ENCODE data around the gene CTSZ. TPM values are rescaled to one million over a fixed set of nuclear protein-coding genes. Genes with fewer than 3 reads are reported as not detected.

Gene CTSZ
- total and polyA plus RNA-seq, 2 of the 4 experiments (the other 2 are of a cell fraction) = 46.1 to 88.5 TPM

- Histone ChIP-seq H3K36me3 (ENCODE audit: control insufficient read depth, insufficient read depth, low read length) (no peaks in the 10 kb centered on the region), H4K20me1 (ENCODE audit: insufficient read depth, low read length) (no peaks in the 10 kb centered on the region), H3K9me3 (ENCODE audit: control insufficient read depth, insufficient read depth, low read length) (no peaks in the 10 kb centered on the region), H3K4me2 (ENCODE audit: low read depth, low read length) (no peak overlapping the region), H3K4me1 (ENCODE audit: control insufficient read depth, insufficient read depth, low read length) (no peaks in the 10 kb centered on the region), H4K91ac (ENCODE audit: insufficient read depth, low read depth, low read length) (no peak overlapping the region), H2BK120ac (ENCODE audit: low read depth, low read length) (no peak overlapping the region), H3K79me1 (ENCODE audit: low read depth in 1 of 2, low read length in 2 of 2) (no peaks in the 10 kb centered on the region), H3K14ac (replicated peaks; ENCODE audit: low read depth, low read length) (no peak overlapping the region), H3K27me3 (ENCODE audit: control insufficient read depth, insufficient read depth, low read length) (peaks cover 27% of the 10 kb centered on the region), H4K5ac (ENCODE audit: low read depth, low read length) (no peak overlapping the region), H2AK5ac (ENCODE audit: low read depth, low read length) (no peak overlapping the region), H2BK20ac (ENCODE audit: low read depth, low read length) (no peak overlapping the region), H2BK15ac (ENCODE audit: low read depth, low read length) (no peak overlapping the region), H3K27ac (ENCODE audit: insufficient read depth, low read length) (no peak overlapping the region), H2AK9ac (replicated peaks; ENCODE audit: low read depth, low read length, poor library complexity) (no peak overlapping the region), H3K56ac (ENCODE audit: extremely low read depth, insufficient read depth, low read length) (no peak overlapping the region), H2AFZ (replicated peaks; ENCODE audit: low read length, poor library complexity) (no peak overlapping the region), H3K9ac (ENCODE audit: low read depth, low read length) (no peak overlapping the region), H3K4me3 (ENCODE audit: insufficient read depth, low read depth, low read length) (no peak overlapping the region), H3K23ac (ENCODE audit: low read depth, low read length) (no peak overlapping the region), H3K9me1 (ENCODE audit: insufficient read depth, low read length) (0 out of 2 replicates have a peak, but pooled peaks cover 5% of the 10 kb centered on the region), H3K18ac (ENCODE audit: low read depth, low read length) (no peak overlapping the region), H3K4ac (ENCODE audit: low read depth, low read length) (no peak overlapping the region), H2BK5ac (ENCODE audit: low read depth, low read length, poor library complexity, severe bottlenecking) (no peak overlapping the region), H4K8ac (ENCODE audit: low read depth in 2 of 2, low read length in 2 of 2) (no peak overlapping the region)
- BruUV-seq (replicated peaks) = no TSS peak
- ChIA-PET CTCF (no interaction called here), POLR2A (ENCODE audit: unreplicated experiment) (no interaction called here)
- in situ Hi-C loops (cut with MboI; ENCODE audit: low sequenced_read_pairs) = no loop called here
- TF ChIP-seq FOS (IDR thresholded peaks at IDR 0.05; ENCODE audit: low read depth, low read length) (no peak), SMC3 (IDR thresholded peaks at IDR 0.05; ENCODE audit: low read depth, low read length) (no peak), CTCF (conservative IDR thresholded peaks at IDR 0.05; ENCODE audit: low read depth, low read length) (no peak), CHD1 (IDR thresholded peaks at IDR 0.05; ENCODE audit: low read depth, low read length) (no peak), RFX5 (IDR thresholded peaks at IDR 0.05; ENCODE audit: low read depth, low read length) (no peak), BHLHE40 (IDR thresholded peaks at IDR 0.05; ENCODE audit: low read depth, low read length) (no peak), MXI1 (IDR thresholded peaks at IDR 0.05; ENCODE audit: borderline replicate concordance, low read depth, low read length) (no peak), RCOR1 (IDR thresholded peaks at IDR 0.05; ENCODE audit: insufficient replicate concordance, low read length) (no peak), MAFK (IDR thresholded peaks at IDR 0.05; ENCODE audit: low read depth, low read length) (no peak), RAD21 (IDR thresholded peaks at IDR 0.05; ENCODE audit: low read length) (no peak), USF2 (IDR thresholded peaks at IDR 0.05; ENCODE audit: low read depth, low read length) (no peak), MAZ (IDR thresholded peaks at IDR 0.05; ENCODE audit: borderline replicate concordance, low read depth, low read length) (no peak), CEBPB (IDR thresholded peaks at IDR 0.05; ENCODE audit: low read depth, low read length) (no peak)
- intact Hi-C loops (cut with micrococcal nuclease) = no loop called here
- DNase-seq = no peak
- no peak for ATAC-seq (ENCODE audit: low read depth)
- WGBS, 2 experiments (ENCODE audit: extremely low coverage in 2 of 2, insufficient read length in 1 of 2) = 57% methylated on average over 4 of the region's 6 CpGs; no CpG with 5 or more reads in 1 of the 2 experiments
- dilution Hi-C loops (cut with HindIII; ENCODE audit: low sequenced_read_pairs, unreplicated experiment) = no loop called here
Observed at GRCh38 chr20:59051666-59052185, 44.7 kb upstream of the CTSZ start.

All from IMR-90 (cell line).